Activated CD4-positive, CD25-positive, alpha-beta regulatory T cell treated with anti-CD3 and anti-CD28 coated beads, Interleukin-2, amount 50 U/mL, for 16 hours (primary cell): Measurements from ENCODE around the gene UNKL.

Experiments
- DNase-seq: peaks from one replicate; pipeline ENCODE4 v3.0.0-alpha.2; 2020; ENCODE audit warnings: low read depth, low spot score

The UNKL gene

GRCh38 chr16:1351582-1352362 is 62.7 kb downstream of the UNKL start, which contains the start of the genes GNPTG and TSR3:
GNPTG (plus strand) TSS chr16:1351931; CDS start chr16:1351966, 35 bp downstream.
TSR3 (minus strand) TSS chr16:1351878; CDS start chr16:1351804, 74 bp downstream.
- DNase-seq, result peak; percentile 68

DNA sequence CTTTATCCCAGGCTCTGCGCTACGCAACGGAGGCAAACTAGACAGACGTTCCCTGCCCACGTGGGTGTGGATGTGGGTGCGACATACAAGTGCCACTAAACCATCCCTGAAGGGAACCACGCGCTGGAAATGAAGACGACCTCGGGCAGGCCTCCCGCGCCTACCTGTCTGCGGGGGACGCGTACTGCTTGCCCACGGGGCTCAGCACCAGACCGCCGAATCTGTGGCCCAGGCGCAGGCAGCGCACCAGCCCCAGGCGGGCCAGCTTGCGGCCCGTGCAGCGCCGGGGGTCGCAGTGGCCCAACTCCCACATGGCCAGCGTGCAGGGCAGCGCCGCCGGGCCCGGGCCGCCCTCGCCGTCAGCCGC is 63.3 kb downstream of the UNKL start:
- DNase-seq, result no peak

GRCh38 chr16:1350691-1351090 is 63.8 kb downstream of the UNKL start:
- no peak for DNase-seq

GRCh38 chr16:1349951-1350350 is 64.6 kb downstream of the UNKL start:
- DNase-seq, result no peak

DNA sequence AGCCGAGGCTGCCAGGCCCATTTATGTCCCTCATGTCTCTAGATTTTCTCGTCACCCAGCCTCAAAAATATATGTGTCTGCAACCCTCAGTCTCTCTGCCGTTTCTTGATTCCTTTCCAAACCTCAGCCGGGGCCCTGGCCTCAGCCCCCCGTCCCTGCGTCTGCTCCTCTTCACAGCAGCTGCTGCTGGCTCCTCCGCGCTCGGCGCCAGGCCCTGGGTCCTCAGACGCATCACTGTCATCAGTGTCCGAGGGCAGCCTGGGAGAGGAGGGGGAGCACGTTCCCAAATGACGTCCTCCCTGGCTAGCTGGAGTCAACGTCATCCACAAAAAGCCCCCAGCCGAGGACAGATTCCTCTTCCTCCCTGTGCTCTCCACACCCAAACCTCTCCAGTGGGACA is 65.2 kb downstream of the UNKL start:
- no peak for DNase-seq

DNA sequence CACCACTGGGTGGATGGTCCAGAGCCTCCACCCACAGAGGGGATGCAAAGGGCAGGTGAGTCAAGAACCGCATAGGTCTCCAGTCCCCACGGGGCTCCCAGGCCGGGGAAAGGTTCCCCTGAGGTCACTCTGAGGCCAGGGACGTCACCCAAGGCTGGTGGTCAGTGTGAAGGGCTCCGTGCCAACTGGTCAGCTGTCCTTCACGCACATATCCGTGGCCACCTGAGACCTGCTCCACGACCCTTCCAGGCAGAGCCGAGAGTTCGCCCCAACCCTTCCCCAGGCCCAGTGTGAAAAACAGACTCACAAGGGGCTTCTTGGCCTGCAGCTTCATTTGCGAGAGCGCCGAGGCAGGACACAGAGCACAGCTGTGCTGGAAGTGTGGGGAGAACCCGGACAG is 65.6 kb downstream of the UNKL start:
- DNase-seq, result no peak

DNA sequence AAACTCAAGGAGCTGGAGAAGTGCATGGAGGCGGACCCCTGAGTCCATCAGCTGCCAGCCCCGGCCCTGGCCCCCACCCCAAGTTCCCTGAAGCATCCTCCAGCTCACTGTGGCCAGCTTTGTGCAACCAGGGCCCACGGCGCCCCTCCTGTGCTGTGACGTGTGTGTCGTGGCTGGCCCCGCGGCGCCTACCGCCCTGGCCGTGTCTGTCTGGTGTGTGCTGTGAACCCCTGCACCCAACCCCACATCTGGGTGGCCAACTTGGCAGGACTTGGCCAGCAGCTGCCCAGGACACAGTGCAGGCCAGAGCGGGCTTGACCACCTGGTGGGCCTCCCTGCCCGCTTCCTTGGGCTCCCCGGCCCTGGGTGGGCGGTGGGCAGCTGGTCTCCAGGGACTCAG is 66.1 kb downstream of the UNKL start:
- DNase-seq, result no peak

DNA sequence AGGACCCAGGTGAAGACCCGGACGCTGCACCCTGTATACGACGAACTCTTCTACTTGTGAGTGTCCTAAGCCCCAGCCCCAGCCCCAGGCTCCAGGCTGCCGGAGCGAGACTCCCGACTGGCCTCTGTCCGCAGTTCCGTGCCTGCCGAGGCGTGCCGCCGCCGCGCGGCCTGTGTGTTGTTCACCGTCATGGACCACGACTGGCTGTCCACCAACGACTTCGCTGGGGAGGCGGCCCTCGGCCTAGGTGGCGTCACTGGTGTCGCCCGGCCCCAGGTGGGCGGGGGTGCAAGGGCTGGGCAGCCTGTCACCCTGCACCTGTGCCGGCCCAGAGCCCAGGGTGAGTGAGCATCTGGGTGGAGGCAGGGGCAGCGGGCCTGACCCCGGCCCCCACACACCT is 66.5 kb downstream of the UNKL start:
- DNase-seq, result no peak

GRCh38 chr16:1347286-1347855 is 67.1 kb downstream of the UNKL start:
- no peak for DNase-seq

GRCh38 chr16:1346422-1347285 is 67.8 kb downstream of the UNKL start:
- no peak for DNase-seq

GRCh38 chr16:1345651-1346421 is 68.7 kb downstream of the UNKL start:
- no peak for DNase-seq

DNA sequence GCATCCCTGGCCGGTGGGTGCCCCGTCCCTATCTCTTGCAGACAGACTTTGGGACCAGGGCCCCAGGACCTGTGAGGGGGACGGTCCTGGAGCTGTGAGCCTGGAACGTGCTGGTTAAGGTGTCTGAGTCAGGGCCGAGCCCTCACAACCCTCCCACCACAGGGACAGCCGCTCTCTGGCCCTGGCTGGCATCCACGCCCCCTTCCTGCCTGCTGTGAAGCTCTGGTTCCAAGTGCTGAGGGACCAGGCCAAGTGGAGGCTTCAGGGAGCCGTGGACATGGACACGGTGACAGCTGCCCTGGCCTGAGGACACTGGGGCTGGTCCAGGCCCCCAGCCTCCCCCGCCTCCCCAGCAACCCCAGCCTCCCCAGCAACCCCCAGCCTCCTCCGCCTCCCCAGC is 69.4 kb downstream of the UNKL start:
- DNase-seq, result no peak

DNA sequence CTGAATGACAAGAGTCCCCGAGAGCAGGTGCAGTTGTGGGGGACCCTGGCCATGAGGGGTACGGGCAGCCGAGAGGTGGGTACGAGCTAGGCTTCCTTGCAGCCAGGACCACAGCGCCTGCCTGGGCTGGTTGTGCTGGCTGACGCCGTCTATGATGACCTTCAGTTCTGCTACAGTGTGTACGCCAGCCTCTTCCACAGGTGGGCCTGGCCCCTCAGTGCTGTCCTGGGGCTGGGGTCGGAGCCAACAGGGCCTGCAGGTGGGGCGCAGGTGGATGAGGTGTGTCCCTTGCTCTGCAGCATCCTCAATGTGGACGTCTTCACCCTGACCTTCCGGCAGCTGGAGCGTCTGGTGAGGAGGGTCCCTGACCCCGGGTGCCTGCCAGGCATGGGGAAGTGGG is 70.0 kb downstream of the UNKL start:
- no peak for DNase-seq

DNA sequence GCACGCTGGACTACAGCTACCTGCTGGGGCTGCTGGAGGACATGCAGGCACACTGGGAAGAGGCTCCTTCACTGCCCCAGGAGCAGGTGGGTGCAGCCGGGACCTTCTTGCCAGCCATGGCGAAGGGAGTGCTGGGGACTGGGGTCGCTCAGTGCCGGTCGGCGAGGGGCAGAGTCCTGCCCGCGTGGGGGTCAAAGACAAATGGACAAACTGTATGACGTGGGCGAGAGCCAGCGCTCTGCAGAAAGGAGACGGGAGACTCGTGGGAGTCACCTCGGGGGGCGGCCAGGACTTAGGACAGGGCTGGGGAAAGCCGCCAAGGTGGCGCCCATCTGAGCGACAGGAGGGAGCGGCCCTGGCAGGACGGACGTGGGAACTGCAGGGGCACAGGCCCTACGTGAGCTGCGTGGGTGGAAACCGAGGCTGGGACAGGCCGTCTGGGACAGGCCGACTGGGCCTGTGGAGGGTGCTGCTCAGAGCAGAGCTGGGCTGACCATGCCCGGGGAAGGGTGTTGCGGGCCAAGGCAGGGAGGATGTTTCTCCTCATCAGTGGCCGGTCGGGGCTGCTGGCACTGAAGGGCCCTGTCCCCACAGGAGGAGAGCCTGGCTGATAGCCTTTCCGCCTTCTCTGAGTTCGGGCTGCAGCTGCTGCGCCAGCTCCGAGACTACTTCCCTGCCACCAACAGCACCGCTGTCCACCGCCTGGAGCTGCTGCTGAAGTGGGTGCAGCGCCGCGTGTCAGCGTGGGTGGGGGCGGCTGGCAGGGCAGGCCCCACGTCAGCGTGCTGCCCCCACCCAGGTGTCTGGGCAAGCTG is 70.9 kb downstream of the UNKL start:
- no peak for DNase-seq

GRCh38 chr16:1342526-1343427 is 71.7 kb downstream of the UNKL start:
- DNase-seq, result peak; percentile 85

- DNase-seq, result no peak
Measured at GRCh38 chr16:1341495-1342420, 72.7 kb downstream of the UNKL start.

DNA sequence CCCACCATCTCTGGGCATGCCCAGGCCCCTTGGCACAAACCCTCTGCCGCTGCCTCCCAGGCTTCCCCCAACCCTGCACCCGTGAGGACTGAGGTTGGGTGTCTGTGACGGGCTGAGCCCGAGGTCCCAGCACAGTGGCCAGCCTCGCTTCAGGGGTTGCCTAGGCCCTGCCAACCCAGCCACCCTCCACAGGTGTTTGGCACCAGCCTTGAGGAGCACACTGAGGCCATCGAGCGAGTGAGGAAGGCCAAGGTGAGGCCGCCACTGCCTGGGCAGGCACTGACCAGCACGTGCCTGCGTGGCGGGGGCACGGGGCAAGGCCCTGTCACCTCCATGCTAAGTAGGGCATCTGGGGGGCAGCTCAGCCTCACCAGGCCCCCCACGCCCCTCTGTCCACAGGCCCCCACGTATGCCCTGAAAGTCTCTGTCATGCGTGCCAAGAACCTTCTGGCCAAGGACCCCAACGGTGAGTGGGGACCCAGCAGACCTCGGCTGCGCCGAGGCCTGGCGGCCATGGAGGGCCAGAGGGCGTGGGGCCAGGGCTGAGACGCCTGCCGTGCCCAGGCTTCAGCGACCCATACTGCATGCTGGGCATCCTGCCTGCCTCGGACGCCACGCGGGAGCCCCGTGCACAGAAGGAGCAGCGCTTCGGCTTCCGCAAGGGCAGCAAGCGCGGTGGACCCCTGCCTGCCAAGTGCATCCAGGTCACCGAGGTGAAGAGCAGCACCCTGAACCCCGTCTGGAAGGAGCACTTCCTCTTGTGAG is 73.6 kb downstream of the UNKL start:
- DNase-seq, result no peak
